Measurements from ENCODE around the gene UBTD2. TPM values are rescaled to one million over a fixed set of nuclear protein-coding genes. Genes with fewer than 3 reads are reported as not detected.

Gene UBTD2
- total and polyA plus RNA-seq, 2 donors (not counting 1 experiment from before 2014, with no cell fraction given): 1.4 to 9.2 TPM

- ATAC-seq (ENCODE audit: low read depth): no peak
- Histone ChIP-seq H3K36me3 (replicated peaks in 1 of 2; ENCODE audit: control extremely low read depth in 1 of 2, control insufficient read depth in 1 of 2, extremely low read depth in 1 of 2, insufficient read depth in 2 of 2, low read length in 1 of 2) (peaks cover 0 to 52% of the 10 kb centered on the region in 2 experiments), H3K27me3 (replicated peaks in 1 of 4; ENCODE audit: control extremely low read depth in 1 of 4, control insufficient read depth in 3 of 4, insufficient read depth in 4 of 4, low read length in 3 of 4) (no peaks in the 10 kb centered on the region), H4K20me1 (ENCODE audit: control insufficient read depth, insufficient read depth, low read length, poor library complexity, severe bottlenecking) (peaks cover 97% of the 10 kb centered on the region), H3K4me3 (ENCODE audit: control extremely low read depth in 1 of 5, extremely low read depth in 1 of 5, insufficient read depth in 1 of 5, low read depth in 2 of 5, low read length in 4 of 5) (no peak overlapping the region), H3K9me3 (ENCODE audit: control extremely low read depth in 1 of 3, control insufficient read depth in 2 of 3, insufficient read depth in 1 of 3, low read length in 2 of 3) (no peaks in the 10 kb centered on the region), H3K4me1 (ENCODE audit: control insufficient read depth in 2 of 2, insufficient read depth in 2 of 2, low read length in 2 of 2) (peaks cover 41 to 62% of the 10 kb centered on the region in 2 donors), H2AFZ (ENCODE audit: insufficient read depth, low read depth, low read length, poor library complexity, severe bottlenecking) (no peak overlapping the region), H3K79me2 (ENCODE audit: control insufficient read depth, insufficient read depth, low read length) (peaks cover 100% of the 10 kb centered on the region), H3K4me2 (replicated peaks; ENCODE audit: low read depth, low read length, poor library complexity, severe bottlenecking) (peak overlapping the region; percentile 38), H3K9ac (ENCODE audit: low read length) (no peak overlapping the region), H3K27ac (ENCODE audit: low read length in 2 of 2) (peak overlapping the region in 1 of 2 donors; percentile 45)
- no peak for DNase-seq
- TF ChIP-seq, protein P1, sequence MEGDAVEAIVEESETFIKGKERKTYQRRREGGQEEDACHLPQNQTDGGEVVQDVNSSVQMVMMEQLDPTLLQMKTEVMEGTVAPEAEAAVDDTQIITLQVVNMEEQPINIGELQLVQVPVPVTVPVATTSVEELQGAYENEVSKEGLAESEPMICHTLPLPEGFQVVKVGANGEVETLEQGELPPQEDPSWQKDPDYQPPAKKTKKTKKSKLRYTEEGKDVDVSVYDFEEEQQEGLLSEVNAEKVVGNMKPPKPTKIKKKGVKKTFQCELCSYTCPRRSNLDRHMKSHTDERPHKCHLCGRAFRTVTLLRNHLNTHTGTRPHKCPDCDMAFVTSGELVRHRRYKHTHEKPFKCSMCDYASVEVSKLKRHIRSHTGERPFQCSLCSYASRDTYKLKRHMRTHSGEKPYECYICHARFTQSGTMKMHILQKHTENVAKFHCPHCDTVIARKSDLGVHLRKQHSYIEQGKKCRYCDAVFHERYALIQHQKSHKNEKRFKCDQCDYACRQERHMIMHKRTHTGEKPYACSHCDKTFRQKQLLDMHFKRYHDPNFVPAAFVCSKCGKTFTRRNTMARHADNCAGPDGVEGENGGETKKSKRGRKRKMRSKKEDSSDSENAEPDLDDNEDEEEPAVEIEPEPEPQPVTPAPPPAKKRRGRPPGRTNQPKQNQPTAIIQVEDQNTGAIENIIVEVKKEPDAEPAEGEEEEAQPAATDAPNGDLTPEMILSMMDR (IDR thresholded peaks at IDR 0.05): no peak
- TF ChIP-seq EZH2 (IDR thresholded peaks at IDR 0.05; ENCODE audit: borderline replicate concordance, insufficient read depth, low read depth, low read length, poor library complexity, severe bottlenecking): no peak
- 92% methylated on average over 10 of the region's 13 CpGs for WGBS (ENCODE audit: insufficient coverage)
- H3K27me3 Mint-ChIP-seq: no peaks in the 10 kb centered on the region
- no peaks in the 10 kb centered on the region for H3K9me3 Mint-ChIP-seq (ENCODE audit: insufficient read depth)
- H3K27ac Mint-ChIP-seq: peak overlapping the region; percentile 72
- intact Hi-C loops (cut with micrococcal nuclease): no loop called here
- ChIA-PET POLR2A (interaction anchor here (0.8 kb wide), 1 partner anchor 11 kb away, joined by 3 read pairs; no protein-coding TSS in a partner anchor), CTCF (interaction anchor here (0.7 to 4.2 kb wide), 3 partner anchors 9 to 24 kb away, joined by 3 to 16 read pairs (median 4); partner anchors contain the start of gene STK10)
- H3K4me1 Mint-ChIP-seq: peaks cover 75% of the 10 kb centered on the region
- no peak overlapping the region for H3K4me3 Mint-ChIP-seq
Observed at GRCh38 chr5:172164769-172165212, 118.8 kb downstream of the UBTD2 start.

DNA sequence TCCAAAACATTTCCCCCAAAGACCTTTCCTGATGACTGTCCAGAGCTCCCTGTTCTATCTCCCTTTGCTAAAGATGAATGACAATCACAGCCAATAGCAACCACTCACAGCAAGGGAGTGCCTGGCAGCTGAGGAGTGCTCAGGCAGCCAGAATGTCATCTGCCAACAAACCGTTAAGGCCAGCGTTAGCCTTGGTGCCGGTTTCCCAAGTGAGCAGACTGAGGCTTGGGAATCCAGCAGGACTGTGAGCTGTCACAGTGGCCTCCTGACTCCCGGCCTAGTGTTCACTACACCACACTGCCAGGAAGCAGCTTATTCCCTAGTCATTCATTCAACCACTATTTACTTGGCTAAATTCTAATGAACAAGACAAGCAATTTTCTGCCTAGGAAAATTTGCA is 120.2 kb downstream of the UBTD2 start:
- 93% methylated on average over 4 of the region's 4 CpGs for whole genome bisulfite sequencing (ENCODE audit: insufficient coverage)
- ChIA-PET POLR2A (no interaction called here), CTCF (interaction anchor here (1.3 to 4.2 kb wide), 2 partner anchors 11 to 120 kb away, joined by 3 to 16 read pairs; no protein-coding TSS in a partner anchor)
- Histone ChIP-seq H3K4me3 (ENCODE audit: control extremely low read depth in 1 of 5, extremely low read depth in 1 of 5, insufficient read depth in 1 of 5, low read depth in 2 of 5, low read length in 4 of 5) (no peak overlapping the region), H4K20me1 (ENCODE audit: control insufficient read depth, insufficient read depth, low read length, poor library complexity, severe bottlenecking) (peaks cover 94% of the 10 kb centered on the region), H3K36me3 (replicated peaks in 1 of 2; ENCODE audit: control extremely low read depth in 1 of 2, control insufficient read depth in 1 of 2, extremely low read depth in 1 of 2, insufficient read depth in 2 of 2, low read length in 1 of 2) (peaks cover 0 to 42% of the 10 kb centered on the region in 2 experiments), H3K27ac (ENCODE audit: low read length in 2 of 2) (no peak overlapping the region), H3K4me1 (ENCODE audit: control insufficient read depth in 2 of 2, insufficient read depth in 2 of 2, low read length in 2 of 2) (peaks cover 41 to 62% of the 10 kb centered on the region in 2 donors), H3K4me2 (replicated peaks; ENCODE audit: low read depth, low read length, poor library complexity, severe bottlenecking) (no peak overlapping the region), H3K9ac (ENCODE audit: low read length) (no peak overlapping the region), H3K9me3 (ENCODE audit: control extremely low read depth in 1 of 3, control insufficient read depth in 2 of 3, insufficient read depth in 1 of 3, low read length in 2 of 3) (no peaks in the 10 kb centered on the region), H3K79me2 (ENCODE audit: control insufficient read depth, insufficient read depth, low read length) (peaks cover 100% of the 10 kb centered on the region), H3K27me3 (replicated peaks in 1 of 4; ENCODE audit: control extremely low read depth in 1 of 4, control insufficient read depth in 3 of 4, insufficient read depth in 4 of 4, low read length in 3 of 4) (no peaks in the 10 kb centered on the region), H2AFZ (ENCODE audit: insufficient read depth, low read depth, low read length, poor library complexity, severe bottlenecking) (no peak overlapping the region)
- TF ChIP-seq, protein P1 (IDR thresholded peaks at IDR 0.05): no peak
- TF ChIP-seq EZH2 (IDR thresholded peaks at IDR 0.05; ENCODE audit: borderline replicate concordance, insufficient read depth, low read depth, low read length, poor library complexity, severe bottlenecking): no peak
- Mint-ChIP-seq H3K4me3 (no peak overlapping the region), H3K27ac (no peak overlapping the region), H3K9me3 (ENCODE audit: insufficient read depth) (no peaks in the 10 kb centered on the region), H3K4me1 (peaks cover 73% of the 10 kb centered on the region), H3K27me3 (no peaks in the 10 kb centered on the region)
- no peak for DNase-seq
- intact Hi-C loops (cut with micrococcal nuclease): no loop called here
- no peak for ATAC-seq (ENCODE audit: low read depth)

All from B cell (primary cell).